ENCODE data around the gene CYFIP2. TPM values are rescaled to one million over a fixed set of nuclear protein-coding genes. Genes with fewer than 3 reads are reported as not detected.

The CYFIP2 gene
- total RNA-seq, 1 donor from 2014 or later, result 99.9 TPM

DNA sequence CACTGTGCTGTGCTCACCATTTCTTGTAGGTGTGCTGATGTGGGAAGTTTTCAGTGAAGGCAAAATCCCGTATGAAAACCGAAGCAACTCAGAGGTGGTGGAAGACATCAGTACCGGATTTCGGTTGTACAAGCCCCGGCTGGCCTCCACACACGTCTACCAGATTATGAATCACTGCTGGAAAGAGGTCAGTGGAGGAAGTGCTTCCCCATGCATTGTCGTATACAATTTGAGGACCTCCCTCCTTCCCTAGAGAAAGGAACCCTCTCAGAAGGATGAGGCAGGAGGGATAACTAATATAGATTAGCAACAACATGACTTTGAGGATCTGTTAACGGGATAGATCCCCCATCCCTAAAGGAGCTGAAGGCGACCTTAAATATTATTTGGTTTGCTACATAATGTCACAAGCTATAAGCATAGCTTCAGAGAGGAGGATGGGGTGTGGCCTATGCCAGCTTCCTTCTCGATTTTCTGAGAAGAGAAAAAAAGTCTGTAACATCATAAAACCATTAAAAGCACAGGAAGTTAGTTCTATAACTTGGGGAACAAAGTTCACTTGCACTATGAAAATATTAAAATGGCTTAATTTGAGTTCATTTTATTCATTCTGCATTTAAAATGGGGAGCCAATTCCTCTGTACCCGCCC is 17.0 kb upstream of the CYFIP2 start:
- Histone ChIP-seq H3K4me3 (ENCODE audit: low read depth, low read length) (no peak overlapping the region), H3K36me3 (ENCODE audit: control insufficient read depth, insufficient read depth, low read length) (no peaks in the 10 kb centered on the region), H3K27me3 (ENCODE audit: control insufficient read depth, insufficient read depth, low read length) (no peaks in the 10 kb centered on the region)
- no peak for DNase-seq (ENCODE audit: low read depth)
- no peak for TF ChIP-seq CTCF (IDR thresholded peaks at IDR 0.05; ENCODE audit: insufficient read depth, low read length, poor library complexity, severe bottlenecking)

GRCh38 chr5:157252711-157253465 is 13.0 kb upstream of the CYFIP2 start:
- Histone ChIP-seq H3K27me3 (ENCODE audit: control insufficient read depth, insufficient read depth, low read length) (no peaks in the 10 kb centered on the region), H3K36me3 (ENCODE audit: control insufficient read depth, insufficient read depth, low read length) (no peaks in the 10 kb centered on the region), H3K4me3 (ENCODE audit: low read depth, low read length) (no peak overlapping the region)
- TF ChIP-seq CTCF (IDR thresholded peaks at IDR 0.05; ENCODE audit: insufficient read depth, low read length, poor library complexity, severe bottlenecking), result no peak
- DNase-seq (ENCODE audit: low read depth), result no peak

DNA sequence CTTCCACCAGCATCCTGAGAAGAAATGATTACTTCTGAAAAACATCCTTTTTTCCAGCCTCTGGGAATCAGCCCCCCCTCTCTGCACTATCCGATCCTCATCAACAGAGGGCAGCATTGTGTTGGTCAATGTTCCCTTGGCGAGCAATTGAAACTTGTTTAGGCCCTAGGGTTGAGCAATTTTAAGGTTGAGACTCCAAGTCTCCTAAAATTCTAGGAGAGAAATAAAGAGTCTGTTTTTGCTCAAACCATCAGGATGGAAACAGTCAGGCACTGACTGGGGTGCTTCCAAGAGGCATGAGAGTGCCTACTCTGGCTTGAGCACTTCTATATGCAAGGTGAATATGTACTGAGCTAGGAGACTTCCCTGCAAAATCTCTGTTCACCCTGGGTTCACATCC is 12.4 kb upstream of the CYFIP2 start:
- no peak overlapping the region for H3K4me3 ChIP-seq (ENCODE audit: low read depth, low read length)
- DNase-seq (ENCODE audit: low read depth), result no peak
- no peaks in the 10 kb centered on the region for H3K27me3 ChIP-seq (ENCODE audit: control insufficient read depth, insufficient read depth, low read length)
- no peaks in the 10 kb centered on the region for H3K36me3 ChIP-seq (ENCODE audit: control insufficient read depth, insufficient read depth, low read length)
- peak; percentile 94 for TF ChIP-seq CTCF (IDR thresholded peaks at IDR 0.05; ENCODE audit: insufficient read depth, low read length, poor library complexity, severe bottlenecking)

DNA sequence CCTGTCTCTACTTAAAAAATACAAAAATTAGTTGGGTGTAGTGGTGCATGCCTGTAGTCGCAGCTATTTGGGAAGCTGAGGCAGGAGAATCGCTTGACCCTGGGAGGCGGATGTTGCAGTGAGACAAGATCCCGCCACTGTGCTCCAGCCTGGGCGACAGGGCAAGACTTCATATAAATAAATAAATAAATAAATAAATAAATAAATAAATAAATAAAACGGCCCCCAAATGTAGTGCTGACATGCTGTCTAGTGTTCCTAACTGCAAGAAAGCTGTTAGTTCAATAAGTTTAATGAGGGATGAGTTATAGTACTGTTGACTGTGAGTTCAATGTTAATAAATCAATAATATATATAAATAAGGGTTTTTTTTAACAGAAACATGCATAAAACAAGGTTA is 7.5 kb upstream of the CYFIP2 start:
- TF ChIP-seq CTCF (IDR thresholded peaks at IDR 0.05; ENCODE audit: insufficient read depth, low read length, poor library complexity, severe bottlenecking), result no peak
- no peaks in the 10 kb centered on the region for H3K36me3 ChIP-seq (ENCODE audit: control insufficient read depth, insufficient read depth, low read length)
- H3K27me3 ChIP-seq (ENCODE audit: control insufficient read depth, insufficient read depth, low read length), result no peaks in the 10 kb centered on the region
- no peak overlapping the region for H3K4me3 ChIP-seq (ENCODE audit: low read depth, low read length)
- DNase-seq (ENCODE audit: low read depth), result no peak

DNA sequence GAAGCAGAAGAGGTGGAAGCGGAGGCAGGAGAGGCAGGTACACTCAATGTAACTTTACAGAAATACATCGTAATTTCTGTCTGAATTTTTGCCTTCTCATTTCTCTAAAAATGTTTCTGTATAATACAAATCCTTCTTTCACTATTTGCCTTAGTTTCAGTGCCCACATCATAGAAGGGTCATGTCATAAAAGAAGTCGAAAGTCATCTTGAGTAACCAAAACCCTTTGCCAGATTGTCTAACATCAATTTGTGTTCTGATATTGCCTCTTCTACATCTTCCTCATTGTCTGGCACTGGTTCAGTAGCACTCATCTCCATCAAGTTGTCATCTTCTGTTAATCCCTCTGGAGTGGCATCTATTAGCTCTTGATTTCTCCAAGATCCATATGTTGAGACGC is 6.2 kb upstream of the CYFIP2 start:
- no peak for DNase-seq (ENCODE audit: low read depth)
- no peaks in the 10 kb centered on the region for H3K36me3 ChIP-seq (ENCODE audit: control insufficient read depth, insufficient read depth, low read length)
- H3K27me3 ChIP-seq (ENCODE audit: control insufficient read depth, insufficient read depth, low read length), result no peaks in the 10 kb centered on the region
- no peak overlapping the region for H3K4me3 ChIP-seq (ENCODE audit: low read depth, low read length)
- no peak for TF ChIP-seq CTCF (IDR thresholded peaks at IDR 0.05; ENCODE audit: insufficient read depth, low read length, poor library complexity, severe bottlenecking)
